Parathyroid adenoma (tissue), 2 donors: ENCODE data around the gene KRT6A.

Source experiments
- H2AFZ ChIP-seq: fragments of 300-600 bp; sonication (generic); one replicate; pipeline ENCODE4 v1.7.0; 2017; ENCODE audit warnings: antibody characterized with exemption, mild to moderate bottlenecking
- H3K27ac ChIP-seq: fragments of 300-600 bp; sonication (generic); one replicate; pipeline ENCODE4 v1.7.0; 2017
- H3K27me3 ChIP-seq: fragments of 300-600 bp; sonication (generic); one replicate; pipeline ENCODE4 v1.7.0; 2017; ENCODE audit warnings: low read length; ENCODE audit not compliant: control insufficient read depth, insufficient read depth
- H3K36me3 ChIP-seq: fragments of 300-600 bp; sonication (generic); one replicate; pipeline ENCODE4 v1.7.0; 2017; ENCODE audit warnings: low read length; ENCODE audit not compliant: control insufficient read depth, insufficient read depth
- H3K4me1 ChIP-seq: fragments of 300-600 bp; sonication (generic); one replicate; pipeline ENCODE4 v1.7.0; 2017; ENCODE audit warnings: control low read depth
- H3K4me2 ChIP-seq: fragments of 300-600 bp; sonication (generic); one replicate; pipeline ENCODE4 v1.7.0; 2017; ENCODE audit warnings: low read length
- H3K4me3 ChIP-seq: fragments of 300-600 bp; sonication (generic); one replicate; pipeline ENCODE4 v1.7.0; 2017; ENCODE audit warnings: low read depth, low read length
- H3K79me2 ChIP-seq: fragments of 300-600 bp; sonication (generic); one replicate; pipeline ENCODE4 v1.7.0; 2017; ENCODE audit warnings: control low read depth
- H3K9ac ChIP-seq: fragments of 300-600 bp; sonication (generic); one replicate; pipeline ENCODE4 v1.7.0; 2017; ENCODE audit warnings: mild to moderate bottlenecking
- H3K9me3 ChIP-seq: fragments of 300-600 bp; sonication (generic); one replicate; pipeline ENCODE4 v1.7.0; 2017; ENCODE audit warnings: low read length; ENCODE audit not compliant: control insufficient read depth
- CTCF ChIP-seq: fragments of 300-600 bp; sonication (generic); IDR thresholded peaks from one replicate; pipeline ENCODE4 v1.7.0; 2017; ENCODE audit warnings: antibody characterized with exemption, mild to moderate bottlenecking
- donor health status: primary hyperparathyroidism.

Gene KRT6A

GRCh38 chr12:52499806-52500560 is 6.9 kb upstream of the KRT6A start:
- TF ChIP-seq CTCF: no peak
- H3K27me3 ChIP-seq: no peaks in the 10 kb centered on the region
- H3K9ac ChIP-seq: no peak overlapping the region

GRCh38 chr12:52498946-52499345 is 5.9 kb upstream of the KRT6A start:
- no peaks in the 10 kb centered on the region for H3K9me3 ChIP-seq
- no peak overlapping the region for H2AFZ ChIP-seq
- no peaks in the 10 kb centered on the region for H3K79me2 ChIP-seq
- no peak overlapping the region for H3K4me2 ChIP-seq
- no peak overlapping the region for H3K27ac ChIP-seq
- no peaks in the 10 kb centered on the region for H3K27me3 ChIP-seq
- no peak overlapping the region for H3K4me3 ChIP-seq
- H3K9ac ChIP-seq: no peak overlapping the region
- H3K4me1 ChIP-seq: peaks cover 15% of the 10 kb centered on the region
- H3K36me3 ChIP-seq: no peaks in the 10 kb centered on the region
- no peak for TF ChIP-seq CTCF

More at GRCh38 chr12:52499806-52500560, 6.9 kb upstream of the KRT6A start:
- H3K4me3 ChIP-seq: no peak overlapping the region
- H3K36me3 ChIP-seq: no peaks in the 10 kb centered on the region
- H2AFZ ChIP-seq: no peak overlapping the region
- no peak overlapping the region for H3K27ac ChIP-seq
- H3K4me2 ChIP-seq: no peak overlapping the region
- H3K9me3 ChIP-seq: no peaks in the 10 kb centered on the region
- peaks cover 7% of the 10 kb centered on the region for H3K4me1 ChIP-seq
- no peaks in the 10 kb centered on the region for H3K79me2 ChIP-seq

- H3K9me3 ChIP-seq: no peaks in the 10 kb centered on the region
- no peak overlapping the region for H3K4me3 ChIP-seq
- TF ChIP-seq CTCF: no peak
- H3K9ac ChIP-seq: no peak overlapping the region
- no peak overlapping the region for H3K4me2 ChIP-seq
- peaks cover 15% of the 10 kb centered on the region for H3K4me1 ChIP-seq
- no peak overlapping the region for H3K27ac ChIP-seq
- no peaks in the 10 kb centered on the region for H3K79me2 ChIP-seq
- no peaks in the 10 kb centered on the region for H3K36me3 ChIP-seq
- no peak overlapping the region for H2AFZ ChIP-seq
- no peaks in the 10 kb centered on the region for H3K27me3 ChIP-seq
Measured at GRCh38 chr12:52497975-52498374, 4.9 kb upstream of the KRT6A start.

GRCh38 chr12:52496590-52497071 is 3.6 kb upstream of the KRT6A start:
- no peak for TF ChIP-seq CTCF
- Histone ChIP-seq H3K9ac (no peak overlapping the region), H3K36me3 (no peaks in the 10 kb centered on the region), H3K27me3 (no peaks in the 10 kb centered on the region), H3K79me2 (no peaks in the 10 kb centered on the region), H3K4me2 (no peak overlapping the region), H3K9me3 (no peaks in the 10 kb centered on the region), H2AFZ (no peak overlapping the region), H3K4me1 (peaks cover 15% of the 10 kb centered on the region), H3K27ac (no peak overlapping the region), H3K4me3 (no peak overlapping the region)

- TF ChIP-seq CTCF: no peak
- Histone ChIP-seq H3K27ac (no peak overlapping the region), H3K79me2 (no peaks in the 10 kb centered on the region), H3K4me2 (no peak overlapping the region), H3K9ac (no peak overlapping the region), H3K27me3 (no peaks in the 10 kb centered on the region), H2AFZ (no peak overlapping the region), H3K36me3 (no peaks in the 10 kb centered on the region), H3K9me3 (no peaks in the 10 kb centered on the region), H3K4me1 (peaks cover 15% of the 10 kb centered on the region), H3K4me3 (no peak overlapping the region)
Measured at GRCh38 chr12:52496054-52496453, 3.0 kb upstream of the KRT6A start.
